GM12878 (cell line): Measurements from ENCODE around the gene BBC3. TPM values are rescaled to one million over a fixed set of nuclear protein-coding genes. Genes with fewer than 3 reads are reported as not detected.

Source experiments
- ATAC-seq: fragments of 200-7000 bp; cut with Tn5 transposase; 3 replicates; pipeline ENCODE4 v1.9.1; 2020; ENCODE audit warnings: mild to moderate bottlenecking, moderate library complexity
- BruUV-seq: library from RNA; stranded (reverse); fragments of 400-500 nt; replicated peaks from 2 replicates; lab custom pipeline; 2021; lab: Mats Ljungman, UMichigan
- CTCF ChIA-PET: fragments of 300-600 bp; sonication (Branson Sonifier 250); formaldehyde crosslinking; extraction: SDS; loops from one replicate; lab custom pipeline; 2021; ENCODE audit warnings: inconsistent platforms; lab: Yijun Ruan, JAX
- POLR2A ChIA-PET: fragments of 350-600 bp; formaldehyde crosslinking; extraction: SDS; loops from one replicate; lab custom pipeline; 2021; ENCODE audit warnings: inconsistent platforms; lab: Charles Lee
- RAD21 ChIA-PET: fragments of 300-600 bp; sonication (Branson Sonifier 250); formaldehyde crosslinking; loops from one replicate; lab custom pipeline; 2023; ENCODE audit warnings: antibody characterized with exemption; ENCODE audit not compliant: unreplicated experiment; lab: Charles Lee
- SMC1A ChIA-PET: fragments of 300-600 bp; sonication (Branson Sonifier 250); formaldehyde crosslinking; loops from one replicate; lab custom pipeline; 2023; ENCODE audit not compliant: unreplicated experiment, uncharacterized antibody; lab: Charles Lee
- DNase-seq: peaks from one replicate; pipeline ENCODE4 v3.0.0-alpha.2; 2011; ENCODE audit warnings: low read depth, low spot score
- FAIRE-seq: peaks from 3 replicates; lab custom pipeline; 2011; peaks lifted over from hg19 to GRCh38; lab: Jason Lieb, UNC
- H2AFZ ChIP-seq: 2 replicates; pipeline ENCODE4 v1.6.0; 2011; ENCODE audit warnings: low read depth, low read length, control low read depth; ENCODE audit not compliant: control insufficient read depth
- H3K27ac ChIP-seq: 2 replicates; pipeline ENCODE4 v1.5.1; 2011; ENCODE audit warnings: control low read depth; ENCODE audit not compliant: control insufficient read depth, insufficient read depth
- H3K27me3 ChIP-seq, 2 experiments: replicated peaks in 1 of 2; 2 replicates each; pipeline versions ENCODE4 v1.6.0 to v1.6.1; 2011; ENCODE audit warnings: low read length in 1 of 2; ENCODE audit not compliant: control insufficient read depth in 2 of 2, insufficient read depth in 2 of 2
- H3K36me3 ChIP-seq, 2 experiments: 2 replicates each; pipeline ENCODE4 v1.5.1; 2011; ENCODE audit warnings: low read length in 1 of 2; ENCODE audit not compliant: control insufficient read depth in 2 of 2, insufficient read depth in 2 of 2
- H3K4me1 ChIP-seq: 2 replicates; pipeline ENCODE4 v1.6.1; 2011; ENCODE audit warnings: mild to moderate bottlenecking, low read length, moderate library complexity, mixed read lengths; ENCODE audit not compliant: control insufficient read depth, insufficient read depth
- H3K4me2 ChIP-seq: 2 replicates; pipeline ENCODE4 v1.6.0; 2011; ENCODE audit warnings: control low read depth; ENCODE audit not compliant: control insufficient read depth, insufficient read depth
- H3K4me3 ChIP-seq: fragments of 200-600 bp; sonication (generic); 2 replicates; pipeline ENCODE4 v1.5.1; 2016
- H3K79me2 ChIP-seq: 2 replicates; pipeline ENCODE4 v1.6.0; 2011; ENCODE audit warnings: low read length; ENCODE audit not compliant: control insufficient read depth, insufficient read depth
- H3K9ac ChIP-seq: 2 replicates; pipeline ENCODE4 v1.8.0; 2011; ENCODE audit warnings: low read length, control low read depth, mixed read lengths; ENCODE audit not compliant: control insufficient read depth, insufficient read depth
- H3K9me3 ChIP-seq: replicated peaks from 3 replicates; pipeline ENCODE4 v1.5.1; 2011; ENCODE audit warnings: mild to moderate bottlenecking, low read length; ENCODE audit not compliant: control insufficient read depth, insufficient read depth
- H4K20me1 ChIP-seq: 2 replicates; pipeline ENCODE4 v1.6.0; 2011; ENCODE audit not compliant: control insufficient read depth, insufficient read depth
- ATF2 ChIP-seq: IDR thresholded peaks from 2 replicates; pipeline ENCODE4 v1.6.1; 2012; ENCODE audit warnings: low read length, inconsistent platforms
- BCLAF1 ChIP-seq: fragments of 450-650 bp; IDR thresholded peaks from 2 replicates; pipeline ENCODE4 v1.6.1; 2017; ENCODE audit warnings: antibody characterized with exemption, mild to moderate bottlenecking, moderate library complexity
- CHD4 ChIP-seq: fragments of 200-600 bp; sonication (generic); IDR thresholded peaks from 2 replicates; pipeline ENCODE4 v1.6.1; 2016; ENCODE audit warnings: mild to moderate bottlenecking
- MTA3 ChIP-seq: IDR thresholded peaks from 2 replicates; pipeline ENCODE4 v1.6.1; 2012; ENCODE audit warnings: low read length, inconsistent platforms, borderline replicate concordance
- NFYB ChIP-seq: IDR thresholded peaks from 2 replicates; pipeline ENCODE4 v1.6.1; 2011; ENCODE audit warnings: low read depth, mild to moderate bottlenecking, low read length, improper control_type of control experiment, moderate library complexity; ENCODE audit not compliant: insufficient read depth
- PML ChIP-seq: IDR thresholded peaks from 2 replicates; pipeline ENCODE4 v1.6.1; 2012; ENCODE audit warnings: low read length, inconsistent platforms
- POLR2AphosphoS5 ChIP-seq: IDR thresholded peaks from 2 replicates; pipeline ENCODE4 v1.6.1; 2011; ENCODE audit warnings: mild to moderate bottlenecking, low read length, inconsistent platforms
- RAD21 ChIP-seq: IDR thresholded peaks from 2 replicates; pipeline ENCODE4 v1.6.1; 2011; ENCODE audit warnings: mild to moderate bottlenecking, low read depth, low read length, moderate library complexity; ENCODE audit not compliant: insufficient read depth
- RB1 ChIP-seq: fragments of 450-650 bp; formaldehyde crosslinking; IDR thresholded peaks from 2 replicates; pipeline ENCODE4 v1.6.1; 2017; ENCODE audit warnings: mild to moderate bottlenecking, borderline replicate concordance
- SIX5 ChIP-seq: IDR thresholded peaks from 2 replicates; pipeline ENCODE4 v1.6.1; 2011; ENCODE audit warnings: mild to moderate bottlenecking, low read depth, low read length, moderate library complexity; ENCODE audit not compliant: severe bottlenecking
- SMARCA5 ChIP-seq: fragments of 450-650 bp; IDR thresholded peaks from 2 replicates; pipeline ENCODE4 v1.6.1; 2017; ENCODE audit warnings: mild to moderate bottlenecking
- YY1 ChIP-seq: IDR thresholded peaks from 2 replicates; pipeline ENCODE4 v1.6.1; 2011; ENCODE audit warnings: low read depth, mild to moderate bottlenecking, low read length
- ZNF217 ChIP-seq: fragments of 450-650 bp; IDR thresholded peaks from 2 replicates; pipeline ENCODE4 v1.6.1; 2017; ENCODE audit warnings: antibody characterized with exemption, mild to moderate bottlenecking
- ZNF592 ChIP-seq: fragments of 450-650 bp; IDR thresholded peaks from 2 replicates; pipeline ENCODE4 v1.6.1; 2017; ENCODE audit warnings: mild to moderate bottlenecking, moderate library complexity
- WGBS: methylation state at CpG from one replicate; pipeline ENCODE4 v1.1.6; 2016; ENCODE audit warnings: low lambda C conversion rate; ENCODE audit not compliant: insufficient replicate concordance, insufficient coverage; ENCODE audit errors: missing lambda C conversion rate; 5-methylcytosine and 5-hydroxymethylcytosine counted together
- in situ Hi-C: fragments of 300-500 bp; cut with MboI; formaldehyde crosslinking; loops from 9 replicates; pipeline ENCODE4 v1.14.3; 2018; ENCODE audit warnings: mixed read lengths
- intact Hi-C: fragments of 100-400 bp; cut with micrococcal nuclease; formaldehyde crosslinking; loops from one replicate; pipeline ENCODE4 v1.14.2; 2022; ENCODE audit not compliant: unreplicated experiment
- polyA plus RNA-seq, 11 experiments: library from polyadenylated mRNA; depleted of rRNA in 4 of 11; unstranded in 6 of 11; stranded (reverse) in 5 of 11; fragments of >200 nt; fragmentation: Nextera tagmentation in 4 of 11; fragmentation: Illumina TruSeq in 1 of 11; extraction: Ambion mirVana in 4 of 11; extraction: Trizol in 1 of 11; gene quantifications; 1 replicate in 1 of 11; 2 replicates in 10 of 11; pipeline versions ENCODE4 v1.2.1 to v1.2.3, GENCODE V29; 2011 to 2016; ENCODE audit warnings: inconsistent platforms in 2 of 11, missing spikeins in 2 of 11, low read depth in 1 of 11
- total RNA-seq, 4 experiments: library from RNA; depleted of rRNA in 3 of 4; stranded (reverse); fragments of >200 nt in 3 of 4; fragmentation: Illumina TruSeq in 1 of 4; extraction: Trizol in 1 of 4; gene quantifications; 2 replicates each; pipeline versions ENCODE4 v1.2.1 to v1.2.3, GENCODE V29; 2013 to 2021

BBC3 gene
- total and polyA plus RNA-seq, 10 of the 15 experiments (the other 5 are each of a cell fraction or from before 2014, with no cell fraction given) = 0.10 to 17.9 (median 7.5) TPM

GRCh38 chr19:47247308-47247990 lies 16.4 kb upstream of the BBC3 start:
- DNase-seq (no peak), FAIRE-seq (no peak), ATAC-seq (no peak)
- H3K79me2 ChIP-seq = no peaks in the 10 kb centered on the region
- ChIA-PET POLR2A (interaction anchor here (0.6 to 1.0 kb wide), 2 partner anchors 9 to 27 kb away, joined by 3 to 4 read pairs; partner anchors contain the start of genes CCDC9 and INAFM1), CTCF (interaction anchor here (0.6 to 6.6 kb wide), 27 partner anchors 8 to 234 kb away, joined by 3 to 473 read pairs (median 4); partner anchors contain the start of genes CCDC9 and SAE1), SMC1A (interaction anchor here (0.6 to 6.1 kb wide), 7 partner anchors 15 to 116 kb away, joined by 3 to 211 read pairs (median 6); partner anchors contain the start of gene SAE1), RAD21 (interaction anchor here (0.8 to 4.8 kb wide), 8 partner anchors 9 to 234 kb away, joined by 3 to 255 read pairs (median 4); partner anchors contain the start of gene CCDC9)
- no peaks in the 10 kb centered on the region; the same call in 2 of the 3 replicates for H3K9me3 ChIP-seq
- no peak overlapping the region for H3K4me3 ChIP-seq
- 38% methylated on average over 25 of the region's 25 CpGs for WGBS
- no peaks in the 10 kb centered on the region for H3K36me3 ChIP-seq
- peaks cover 13% of the 10 kb centered on the region for H3K4me1 ChIP-seq
- no TSS peak for BruUV-seq
- no peak overlapping the region for H3K27ac ChIP-seq
- in situ Hi-C loops (loop anchor here (5.0 kb wide), 2 partner anchors 35 to 100 kb away; no protein-coding TSS in a partner anchor), intact Hi-C loops (loop anchor here (10.0 kb wide), 1 partner anchor 213 kb away; no protein-coding TSS in a partner anchor)
- no peaks in the 10 kb centered on the region for H3K27me3 ChIP-seq
- H4K20me1 ChIP-seq = no peaks in the 10 kb centered on the region
- H2AFZ ChIP-seq = no peak overlapping the region
- no peak overlapping the region for H3K4me2 ChIP-seq
- no peak overlapping the region for H3K9ac ChIP-seq
- TF ChIP-seq RB1 (peak; percentile 62; the same call in 1 of the 2 replicates), POLR2AphosphoS5 (no peak), ATF2 (no peak), SMARCA5 (peak; percentile 100), RAD21 (peak; percentile 46; the same call in 1 of the 2 replicates), NFYB (no peak), PML (no peak), SIX5 (no peak), ZNF592 (no peak), MTA3 (no peak), CHD4 (0 out of 2 replicates have a peak, but pooled peaks have one; percentile 87), ZNF217 (0 out of 2 replicates have a peak, but pooled peaks have one; percentile 70), YY1 (peak; percentile 73; the same call in 1 of the 2 replicates), BCLAF1 (no peak)
